ENCODE results near the gene RAG2.

Gene RAG2

DNA sequence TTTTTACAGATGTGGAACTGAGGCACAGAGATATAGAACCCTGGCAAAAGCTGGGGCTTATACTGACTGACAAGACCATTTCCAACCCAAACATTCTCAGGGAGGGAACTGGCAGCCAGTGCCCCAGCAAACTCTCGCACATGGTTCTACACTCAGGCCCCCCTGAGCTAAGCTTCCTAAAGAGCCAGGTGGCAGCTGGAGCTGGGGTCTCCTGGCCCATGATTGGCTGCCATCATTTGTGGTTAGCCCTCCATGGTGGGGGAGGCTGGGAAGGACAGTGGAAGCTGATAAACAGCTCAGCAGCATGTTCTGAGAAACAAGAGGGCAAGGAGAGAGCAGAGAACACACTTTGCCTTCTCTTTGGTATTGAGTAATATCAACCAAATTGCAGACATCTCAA lies 30.3 kb downstream of the RAG2 start, which contains the start of gene RAG1:
RAG1 (plus strand) TSS at position 314 of the 400 bp plus-strand sequence. CDS start 5,298 bp downstream, outside the sequence.
- TF ChIP-seq, protein P1, sequence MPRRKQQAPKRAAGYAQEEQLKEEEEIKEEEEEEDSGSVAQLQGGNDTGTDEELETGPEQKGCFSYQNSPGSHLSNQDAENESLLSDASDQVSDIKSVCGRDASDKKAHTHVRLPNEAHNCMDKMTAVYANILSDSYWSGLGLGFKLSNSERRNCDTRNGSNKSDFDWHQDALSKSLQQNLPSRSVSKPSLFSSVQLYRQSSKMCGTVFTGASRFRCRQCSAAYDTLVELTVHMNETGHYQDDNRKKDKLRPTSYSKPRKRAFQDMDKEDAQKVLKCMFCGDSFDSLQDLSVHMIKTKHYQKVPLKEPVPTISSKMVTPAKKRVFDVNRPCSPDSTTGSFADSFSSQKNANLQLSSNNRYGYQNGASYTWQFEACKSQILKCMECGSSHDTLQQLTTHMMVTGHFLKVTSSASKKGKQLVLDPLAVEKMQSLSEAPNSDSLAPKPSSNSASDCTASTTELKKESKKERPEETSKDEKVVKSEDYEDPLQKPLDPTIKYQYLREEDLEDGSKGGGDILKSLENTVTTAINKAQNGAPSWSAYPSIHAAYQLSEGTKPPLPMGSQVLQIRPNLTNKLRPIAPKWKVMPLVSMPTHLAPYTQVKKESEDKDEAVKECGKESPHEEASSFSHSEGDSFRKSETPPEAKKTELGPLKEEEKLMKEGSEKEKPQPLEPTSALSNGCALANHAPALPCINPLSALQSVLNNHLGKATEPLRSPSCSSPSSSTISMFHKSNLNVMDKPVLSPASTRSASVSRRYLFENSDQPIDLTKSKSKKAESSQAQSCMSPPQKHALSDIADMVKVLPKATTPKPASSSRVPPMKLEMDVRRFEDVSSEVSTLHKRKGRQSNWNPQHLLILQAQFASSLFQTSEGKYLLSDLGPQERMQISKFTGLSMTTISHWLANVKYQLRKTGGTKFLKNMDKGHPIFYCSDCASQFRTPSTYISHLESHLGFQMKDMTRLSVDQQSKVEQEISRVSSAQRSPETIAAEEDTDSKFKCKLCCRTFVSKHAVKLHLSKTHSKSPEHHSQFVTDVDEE (CRISPR knock-in tag; IDR thresholded peaks at IDR 0.05): no peak
- TF ChIP-seq BACH2 (CRISPR knock-in tag; IDR thresholded peaks at IDR 0.05; ENCODE audit: borderline replicate concordance): no peak
- no peak for TF ChIP-seq PPARA (CRISPR knock-in tag; IDR thresholded peaks at IDR 0.05; ENCODE audit: borderline replicate concordance)
- no peak for TF ChIP-seq ZC3H10 (CRISPR knock-in tag; IDR thresholded peaks at IDR 0.05)
- no peak for ATAC-seq

DNA sequence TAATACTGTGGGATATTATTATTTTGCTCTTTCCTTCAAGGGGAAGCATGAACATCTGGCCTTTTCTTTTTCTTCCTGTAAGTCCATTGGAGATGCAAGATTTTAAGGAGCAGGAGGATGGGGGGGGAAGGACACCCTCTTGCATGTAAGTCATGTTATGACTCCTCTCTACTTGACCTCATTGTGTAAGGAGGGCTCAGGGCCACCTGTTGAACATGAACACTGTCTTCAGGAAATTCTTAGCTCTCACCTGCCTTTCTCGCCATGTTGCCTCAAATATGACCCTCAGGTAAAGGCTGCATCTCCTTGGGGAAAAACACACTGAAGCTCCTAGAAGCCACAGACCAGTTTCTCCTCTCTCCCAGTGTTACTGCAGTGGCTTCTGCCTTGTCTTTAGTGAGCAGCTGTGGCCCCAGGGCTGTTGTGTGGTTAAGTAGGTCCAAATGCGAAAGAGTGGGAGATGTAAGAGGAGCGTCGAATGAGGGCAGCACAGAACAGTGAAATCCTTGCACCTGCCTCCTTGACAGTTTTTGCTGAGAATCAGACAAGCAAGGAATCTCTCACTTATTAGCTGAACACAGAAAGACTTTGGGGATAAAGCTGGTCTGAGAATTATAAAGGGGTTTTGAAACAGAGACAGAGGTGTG lies 31.5 kb downstream of the RAG2 start:
- TF ChIP-seq PPARA (CRISPR knock-in tag; IDR thresholded peaks at IDR 0.05; ENCODE audit: borderline replicate concordance) (no peak), ZFP3 (CRISPR knock-in tag; IDR thresholded peaks at IDR 0.05) (no peak), ZNF8 (CRISPR knock-in tag; IDR thresholded peaks at IDR 0.05) (no peak), TOX (CRISPR knock-in tag; IDR thresholded peaks at IDR 0.05; ENCODE audit: borderline replicate concordance) (no peak), RARB (CRISPR knock-in tag; IDR thresholded peaks at IDR 0.05) (no peak), ESRRG (CRISPR knock-in tag; IDR thresholded peaks at IDR 0.05) (no peak), CSDC2 (CRISPR knock-in tag; IDR thresholded peaks at IDR 0.05) (no peak), ZC3H10 (CRISPR knock-in tag; IDR thresholded peaks at IDR 0.05) (no peak), SNAI2 (CRISPR knock-in tag; IDR thresholded peaks at IDR 0.05) (no peak), ARNTL (CRISPR knock-in tag; IDR thresholded peaks at IDR 0.05; ENCODE audit: borderline replicate concordance, low read depth) (no peak), BACH2 (CRISPR knock-in tag; IDR thresholded peaks at IDR 0.05; ENCODE audit: borderline replicate concordance) (no peak), ISL1 (CRISPR knock-in tag; IDR thresholded peaks at IDR 0.05) (no peak), TCF4 (CRISPR knock-in tag; IDR thresholded peaks at IDR 0.05; ENCODE audit: borderline replicate concordance) (no peak), ZNF565 (CRISPR knock-in tag; conservative IDR thresholded peaks at IDR 0.05; ENCODE audit: low read depth) (no peak), ZNF70 (CRISPR knock-in tag; IDR thresholded peaks at IDR 0.05) (no peak)
- TF ChIP-seq, protein P2, sequence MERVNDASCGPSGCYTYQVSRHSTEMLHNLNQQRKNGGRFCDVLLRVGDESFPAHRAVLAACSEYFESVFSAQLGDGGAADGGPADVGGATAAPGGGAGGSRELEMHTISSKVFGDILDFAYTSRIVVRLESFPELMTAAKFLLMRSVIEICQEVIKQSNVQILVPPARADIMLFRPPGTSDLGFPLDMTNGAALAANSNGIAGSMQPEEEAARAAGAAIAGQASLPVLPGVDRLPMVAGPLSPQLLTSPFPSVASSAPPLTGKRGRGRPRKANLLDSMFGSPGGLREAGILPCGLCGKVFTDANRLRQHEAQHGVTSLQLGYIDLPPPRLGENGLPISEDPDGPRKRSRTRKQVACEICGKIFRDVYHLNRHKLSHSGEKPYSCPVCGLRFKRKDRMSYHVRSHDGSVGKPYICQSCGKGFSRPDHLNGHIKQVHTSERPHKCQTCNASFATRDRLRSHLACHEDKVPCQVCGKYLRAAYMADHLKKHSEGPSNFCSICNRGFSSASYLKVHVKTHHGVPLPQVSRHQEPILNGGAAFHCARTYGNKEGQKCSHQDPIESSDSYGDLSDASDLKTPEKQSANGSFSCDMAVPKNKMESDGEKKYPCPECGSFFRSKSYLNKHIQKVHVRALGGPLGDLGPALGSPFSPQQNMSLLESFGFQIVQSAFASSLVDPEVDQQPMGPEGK (CRISPR knock-in tag; IDR thresholded peaks at IDR 0.05; ENCODE audit: borderline replicate concordance): no peak
- TF ChIP-seq, protein P3, sequence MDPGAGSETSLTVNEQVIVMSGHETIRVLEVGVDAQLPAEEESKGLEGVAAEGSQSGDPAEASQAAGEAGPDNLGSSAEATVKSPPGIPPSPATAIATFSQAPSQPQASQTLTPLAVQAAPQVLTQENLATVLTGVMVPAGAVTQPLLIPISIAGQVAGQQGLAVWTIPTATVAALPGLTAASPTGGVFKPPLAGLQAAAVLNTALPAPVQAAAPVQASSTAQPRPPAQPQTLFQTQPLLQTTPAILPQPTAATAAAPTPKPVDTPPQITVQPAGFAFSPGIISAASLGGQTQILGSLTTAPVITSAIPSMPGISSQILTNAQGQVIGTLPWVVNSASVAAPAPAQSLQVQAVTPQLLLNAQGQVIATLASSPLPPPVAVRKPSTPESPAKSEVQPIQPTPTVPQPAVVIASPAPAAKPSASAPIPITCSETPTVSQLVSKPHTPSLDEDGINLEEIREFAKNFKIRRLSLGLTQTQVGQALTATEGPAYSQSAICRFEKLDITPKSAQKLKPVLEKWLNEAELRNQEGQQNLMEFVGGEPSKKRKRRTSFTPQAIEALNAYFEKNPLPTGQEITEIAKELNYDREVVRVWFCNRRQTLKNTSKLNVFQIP (CRISPR knock-in tag; IDR thresholded peaks at IDR 0.05; ENCODE audit: borderline replicate concordance, low read depth): no peak
- TF ChIP-seq, protein P1 (CRISPR knock-in tag; IDR thresholded peaks at IDR 0.05): no peak
- TF ChIP-seq, protein P4, sequence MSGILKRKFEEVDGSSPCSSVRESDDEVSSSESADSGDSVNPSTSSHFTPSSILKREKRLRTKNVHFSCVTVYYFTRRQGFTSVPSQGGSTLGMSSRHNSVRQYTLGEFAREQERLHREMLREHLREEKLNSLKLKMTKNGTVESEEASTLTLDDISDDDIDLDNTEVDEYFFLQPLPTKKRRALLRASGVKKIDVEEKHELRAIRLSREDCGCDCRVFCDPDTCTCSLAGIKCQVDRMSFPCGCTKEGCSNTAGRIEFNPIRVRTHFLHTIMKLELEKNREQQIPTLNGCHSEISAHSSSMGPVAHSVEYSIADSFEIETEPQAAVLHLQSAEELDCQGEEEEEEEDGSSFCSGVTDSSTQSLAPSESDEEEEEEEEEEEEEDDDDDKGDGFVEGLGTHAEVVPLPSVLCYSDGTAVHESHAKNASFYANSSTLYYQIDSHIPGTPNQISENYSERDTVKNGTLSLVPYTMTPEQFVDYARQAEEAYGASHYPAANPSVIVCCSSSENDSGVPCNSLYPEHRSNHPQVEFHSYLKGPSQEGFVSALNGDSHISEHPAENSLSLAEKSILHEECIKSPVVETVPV (CRISPR knock-in tag; IDR thresholded peaks at IDR 0.05): no peak
- TF ChIP-seq, protein P5, sequence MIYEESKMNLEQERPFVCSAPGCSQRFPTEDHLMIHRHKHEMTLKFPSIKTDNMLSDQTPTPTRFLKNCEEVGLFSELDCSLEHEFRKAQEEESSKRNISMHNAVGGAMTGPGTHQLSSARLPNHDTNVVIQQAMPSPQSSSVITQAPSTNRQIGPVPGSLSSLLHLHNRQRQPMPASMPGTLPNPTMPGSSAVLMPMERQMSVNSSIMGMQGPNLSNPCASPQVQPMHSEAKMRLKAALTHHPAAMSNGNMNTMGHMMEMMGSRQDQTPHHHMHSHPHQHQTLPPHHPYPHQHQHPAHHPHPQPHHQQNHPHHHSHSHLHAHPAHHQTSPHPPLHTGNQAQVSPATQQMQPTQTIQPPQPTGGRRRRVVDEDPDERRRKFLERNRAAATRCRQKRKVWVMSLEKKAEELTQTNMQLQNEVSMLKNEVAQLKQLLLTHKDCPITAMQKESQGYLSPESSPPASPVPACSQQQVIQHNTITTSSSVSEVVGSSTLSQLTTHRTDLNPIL (CRISPR knock-in tag; IDR thresholded peaks at IDR 0.05; ENCODE audit: low read depth): no peak
- no peak for ATAC-seq
